ENCODE data around the gene TCP10L.
"Not testable (repeated sequence)": the region's sequence is repeated elsewhere in the genome, so short reads cannot be mapped to it uniquely, and the experiment has no call there.

The TCP10L gene, protein sequence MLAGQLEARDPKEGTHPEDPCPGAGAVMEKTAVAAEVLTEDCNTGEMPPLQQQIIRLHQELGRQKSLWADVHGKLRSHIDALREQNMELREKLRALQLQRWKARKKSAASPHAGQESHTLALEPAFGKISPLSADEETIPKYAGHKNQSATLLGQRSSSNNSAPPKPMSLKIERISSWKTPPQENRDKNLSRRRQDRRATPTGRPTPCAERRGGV

GRCh38 chr21:32585042-32585710, at the start of gene TCP10L:
Gene TCP10L (minus strand): TSS chr21:32585523. CDS start chr21:32584304, 1,219 bp downstream.
- DNase-seq (no peak), ATAC-seq (no peak)
- H3K4me3 Mint-ChIP-seq, result no peak within 1 kb of the TSS
- H3K27me3 Mint-ChIP-seq, result no peaks in the 10 kb centered on the region
- H3K9me3 Mint-ChIP-seq, result no peaks in the 10 kb centered on the region
- peak within 1 kb of the TSS in 1 of 2 donors; percentile 47 for H3K27ac Mint-ChIP-seq
- no peaks in the 10 kb centered on the region for H3K4me1 Mint-ChIP-seq

DNA sequence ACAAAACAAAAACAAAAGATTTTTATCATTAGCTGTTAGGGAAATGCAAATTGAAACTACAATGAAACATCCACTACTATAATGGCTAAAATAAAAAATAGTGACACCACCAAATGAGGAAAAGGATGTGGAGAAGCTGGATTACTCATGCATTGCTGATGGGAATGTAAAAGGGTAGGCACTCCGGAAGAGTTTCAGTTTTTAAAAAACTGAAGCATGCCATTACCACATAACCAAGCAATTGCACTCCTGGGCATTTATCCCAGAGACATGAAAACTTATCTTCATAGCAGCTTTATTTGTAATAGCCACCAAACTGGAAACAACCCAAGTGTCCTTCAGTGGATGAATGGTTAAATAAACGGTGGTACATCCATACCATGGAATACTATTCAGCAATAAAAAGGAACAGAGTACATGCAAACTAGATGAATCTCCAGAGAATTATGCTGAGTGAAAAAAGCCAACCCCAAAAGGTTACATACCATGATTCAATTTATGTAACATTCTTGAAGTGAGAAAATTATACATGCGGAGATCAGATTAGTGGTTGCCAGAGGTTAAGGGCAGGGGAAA, 41.4 kb upstream of the TCP10L start:
- Mint-ChIP-seq H3K27me3 (peaks cover 12% of the 10 kb centered on the region), H3K9me3 (no peaks in the 10 kb centered on the region)

DNA sequence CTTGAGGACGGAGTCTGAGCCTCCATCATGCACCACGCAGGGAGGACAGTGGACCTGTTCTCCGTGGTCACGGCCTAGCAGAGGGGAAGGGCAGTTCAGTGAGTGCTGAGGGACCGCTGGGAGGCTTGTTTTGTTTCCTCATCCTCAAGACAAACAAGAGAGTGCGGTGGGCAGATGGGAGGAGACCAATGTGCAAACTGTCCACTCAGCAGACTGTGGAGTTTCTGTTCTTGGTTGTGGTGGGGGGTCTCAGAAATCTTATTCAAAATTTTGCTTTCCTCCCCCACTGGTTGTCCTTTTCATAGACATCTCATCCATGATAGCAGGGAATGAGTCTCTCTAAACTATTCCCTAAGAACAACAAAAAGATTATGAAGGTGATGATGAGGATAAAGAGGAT, 32.9 kb upstream of the TCP10L start:
- not testable (repeated sequence) for H3K4me3 Mint-ChIP-seq, H3K9me3 Mint-ChIP-seq, H3K4me1 Mint-ChIP-seq, ATAC-seq, DNase-seq
- H3K27me3 Mint-ChIP-seq, result peaks cover 32% of the 10 kb centered on the region
- H3K27ac Mint-ChIP-seq, result peak overlapping the region in 1 of 2 donors; percentile 66

More for the DNA sequence above, 41.4 kb upstream of the TCP10L start:
- H3K4me1 Mint-ChIP-seq, result peaks cover 8% of the 10 kb centered on the region
- DNase-seq (no peak), ATAC-seq (no peak)
- no peak overlapping the region for H3K27ac Mint-ChIP-seq
- H3K4me3 Mint-ChIP-seq, result no peak overlapping the region

- no peaks in the 10 kb centered on the region for H3K9me3 Mint-ChIP-seq
- ATAC-seq, result no peak
- H3K27me3 Mint-ChIP-seq, result peaks cover 8% of the 10 kb centered on the region
- DNase-seq, result no peak
- no peak overlapping the region for H3K27ac Mint-ChIP-seq
- H3K4me1 Mint-ChIP-seq, result peaks cover 10% of the 10 kb centered on the region
- peak overlapping the region; percentile 94 to 100 for H3K4me3 Mint-ChIP-seq
Measured at GRCh38 chr21:32613436-32614043, 28.2 kb upstream of the TCP10L start.

- Mint-ChIP-seq H3K4me1 (peaks cover 10% of the 10 kb centered on the region), H3K27ac (peak overlapping the region; percentile 96), H3K9me3 (no peaks in the 10 kb centered on the region), H3K4me3 (peak overlapping the region; percentile 94 to 100), H3K27me3 (peaks cover 3% of the 10 kb centered on the region)
- ATAC-seq, result peak; percentile 8
- DNase-seq, result no peak
Measured at GRCh38 chr21:32612999-32613337, 27.6 kb upstream of the TCP10L start.

DNA sequence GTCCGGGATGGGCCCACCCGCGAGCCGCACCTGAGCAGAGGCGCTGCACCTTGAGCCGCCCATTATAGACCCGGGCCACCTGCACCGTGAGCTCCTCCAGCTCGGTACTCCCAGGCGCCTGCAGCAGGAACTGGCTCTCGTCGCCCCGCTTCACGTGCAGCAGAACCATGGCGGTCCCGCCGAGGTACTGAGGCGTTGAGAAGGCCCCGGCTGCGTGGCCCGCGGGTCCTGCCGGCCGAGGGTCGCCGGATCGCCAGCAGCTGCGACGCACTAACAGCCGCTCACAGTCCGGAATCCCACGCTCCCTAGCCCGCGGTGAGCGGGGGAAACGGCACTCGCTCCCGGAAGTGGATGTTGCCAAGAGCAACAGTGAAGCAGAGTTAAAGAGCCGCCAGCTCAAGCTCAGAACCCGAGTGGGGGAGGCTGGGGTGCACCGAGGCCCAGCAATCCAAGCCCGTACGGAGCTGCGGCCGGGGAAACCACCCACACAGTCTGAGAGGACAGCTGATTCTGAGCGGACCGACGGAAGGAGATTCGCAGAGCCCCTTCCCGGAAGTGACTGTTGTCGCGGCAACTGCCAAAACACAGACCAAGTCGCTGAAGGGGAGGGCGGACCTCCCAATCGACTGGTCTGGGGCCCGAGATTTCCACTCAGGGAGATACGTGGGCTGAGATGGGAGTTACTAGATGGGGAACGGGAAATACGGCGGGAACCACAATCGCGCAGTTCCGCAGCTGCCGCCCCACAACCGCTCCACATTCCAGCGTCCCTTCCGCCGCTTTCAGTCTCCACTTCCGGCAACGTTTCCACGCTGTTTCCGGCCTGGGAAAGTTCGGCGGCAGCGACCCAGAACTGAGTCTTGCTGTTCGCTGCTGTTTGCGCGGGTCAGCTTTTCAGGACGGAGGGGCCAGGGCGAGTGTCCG, 27.0 kb upstream of the TCP10L start, which contains the start of gene CFAP298:
Gene CFAP298 (minus strand): TSS at position 303 of the 924 bp plus-strand sequence. CDS start 134 bp downstream, at position 169.
- DNase-seq (peak; percentile 88 to 94), ATAC-seq (peak; percentile 98)
- Mint-ChIP-seq H3K9me3 (no peaks in the 10 kb centered on the region), H3K27me3 (no peaks in the 10 kb centered on the region), H3K27ac (peak within 1 kb of the TSS; percentile 96), H3K4me1 (peaks cover 10% of the 10 kb centered on the region), H3K4me3 (peak within 1 kb of the TSS; percentile 94 to 100)

- ATAC-seq (peak; percentile 31), DNase-seq (peak in 1 of 2 donors; percentile 43)
- no peaks in the 10 kb centered on the region for H3K9me3 Mint-ChIP-seq
- H3K4me3 Mint-ChIP-seq, result peak overlapping the region; percentile 94 to 100
- peak overlapping the region; percentile 96 for H3K27ac Mint-ChIP-seq
- peaks cover 10% of the 10 kb centered on the region for H3K4me1 Mint-ChIP-seq
- H3K27me3 Mint-ChIP-seq, result no peaks in the 10 kb centered on the region
Measured at GRCh38 chr21:32611471-32611997, 26.2 kb upstream of the TCP10L start.

- H3K4me1 Mint-ChIP-seq, result peaks cover 10% of the 10 kb centered on the region
- not testable (repeated sequence) for H3K27me3 Mint-ChIP-seq, DNase-seq, H3K27ac Mint-ChIP-seq, H3K9me3 Mint-ChIP-seq, ATAC-seq
- H3K4me3 Mint-ChIP-seq, result peak overlapping the region; percentile 56 to 67
Measured at GRCh38 chr21:32610940-32611339, 25.6 kb upstream of the TCP10L start.

DNA sequence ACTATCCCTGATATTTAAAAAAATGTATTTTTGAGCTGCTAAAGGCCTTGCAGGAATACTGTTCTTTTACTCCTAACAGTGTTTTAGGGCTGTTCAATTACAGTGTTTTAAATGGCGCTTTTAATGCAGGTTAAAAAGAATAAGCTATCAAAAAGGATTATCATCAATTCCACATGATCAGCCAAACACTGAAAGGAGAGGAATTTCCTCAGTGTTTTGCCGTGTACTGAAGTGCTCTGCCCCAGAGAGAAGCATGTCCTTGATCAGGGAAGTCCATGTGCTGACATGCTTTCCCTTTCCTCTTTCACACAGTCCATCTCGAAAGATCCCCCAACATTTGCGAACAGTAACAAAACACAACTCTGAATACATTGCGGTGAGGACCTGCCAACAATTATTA, 23.5 kb upstream of the TCP10L start:
- no peak for ATAC-seq
- Mint-ChIP-seq H3K27ac (no peak overlapping the region), H3K4me3 (no peak overlapping the region), H3K27me3 (no peaks in the 10 kb centered on the region), H3K9me3 (no peaks in the 10 kb centered on the region), H3K4me1 (peaks cover 10% of the 10 kb centered on the region)
- DNase-seq, result no peak

DNA sequence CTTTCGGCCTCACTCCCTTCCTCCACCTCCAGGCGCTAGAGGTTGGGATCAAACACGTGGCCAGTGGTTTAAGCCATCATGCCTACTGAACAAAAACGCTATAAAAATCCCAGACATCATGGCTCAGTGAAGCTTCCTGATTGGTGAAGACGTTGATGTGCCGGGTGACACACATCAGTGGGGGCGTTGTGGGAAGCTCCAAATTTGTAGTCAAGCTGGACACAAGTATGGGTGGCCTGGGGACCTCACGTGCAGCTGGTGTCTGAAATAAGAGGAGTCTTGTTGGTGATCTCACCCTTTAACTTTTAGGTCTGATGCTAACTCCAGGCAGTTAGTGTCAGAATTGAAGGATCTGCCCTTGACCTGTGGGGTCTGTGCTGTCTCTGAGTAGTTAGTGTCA, 20.1 kb upstream of the TCP10L start:
- no peak for DNase-seq
- no peak for ATAC-seq
- Mint-ChIP-seq H3K9me3 (no peaks in the 10 kb centered on the region), H3K27me3 (no peaks in the 10 kb centered on the region), H3K27ac (no peak overlapping the region), H3K4me1 (peaks cover 9% of the 10 kb centered on the region), H3K4me3 (no peak overlapping the region)

DNA sequence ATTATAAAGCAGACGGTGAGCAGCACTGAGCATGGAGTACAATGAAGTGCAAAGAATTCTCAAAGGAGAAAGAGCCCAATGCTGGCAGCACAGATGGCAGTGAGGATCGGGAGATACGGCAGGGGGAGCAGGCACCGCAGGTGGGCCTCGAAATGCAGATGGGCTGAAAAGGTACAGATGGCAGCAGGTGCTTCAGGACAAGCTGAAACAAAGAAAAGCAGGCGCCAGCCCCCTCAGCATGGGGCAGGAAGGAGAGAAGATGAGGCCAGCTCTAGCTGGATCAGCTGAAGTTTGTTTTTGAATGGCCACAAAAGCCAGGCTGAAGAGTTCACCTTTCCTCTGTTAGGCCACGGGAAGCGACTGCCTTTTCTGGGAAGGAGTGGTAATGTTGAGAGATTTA, 19.1 kb upstream of the TCP10L start:
- ATAC-seq (no peak), DNase-seq (no peak)
- Mint-ChIP-seq H3K27ac (peak overlapping the region in 1 of 2 donors; percentile 55), H3K4me1 (no peaks in the 10 kb centered on the region), H3K4me3 (no peak overlapping the region), H3K9me3 (no peaks in the 10 kb centered on the region), H3K27me3 (no peaks in the 10 kb centered on the region)

DNA sequence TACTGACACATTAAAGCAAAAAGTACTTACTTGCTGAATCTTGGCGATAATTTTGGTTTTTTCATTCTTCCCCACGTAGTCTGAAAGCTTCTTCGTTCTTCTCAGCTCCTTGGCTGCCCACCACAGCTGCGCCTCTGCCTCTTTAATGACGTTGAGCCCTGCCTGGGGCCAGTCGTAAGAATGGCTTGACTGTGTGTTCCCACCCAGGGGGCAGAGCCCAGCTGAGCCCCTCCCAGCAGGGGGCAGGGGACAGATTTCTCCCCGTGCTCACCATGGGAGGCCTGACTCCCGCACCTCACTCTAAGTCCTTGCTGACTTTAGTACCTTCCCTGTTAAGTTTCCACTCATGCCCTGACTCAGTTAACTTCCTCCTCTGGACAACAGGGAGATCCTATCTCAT, 17.8 kb upstream of the TCP10L start:
- Mint-ChIP-seq H3K27me3 (no peaks in the 10 kb centered on the region), H3K4me3 (no peak overlapping the region), H3K27ac (no peak overlapping the region)

GRCh38 chr21:32602099-32602498, 16.8 kb upstream of the TCP10L start:
- no peaks in the 10 kb centered on the region for H3K27me3 Mint-ChIP-seq
- H3K9me3 Mint-ChIP-seq, result no peaks in the 10 kb centered on the region
- DNase-seq (no peak), ATAC-seq (no peak)
- H3K4me1 Mint-ChIP-seq, result no peaks in the 10 kb centered on the region
- H3K4me3 Mint-ChIP-seq, result no peak overlapping the region
- peak overlapping the region in 1 of 2 donors; percentile 48 for H3K27ac Mint-ChIP-seq

More for the DNA sequence above, 17.8 kb upstream of the TCP10L start:
- Mint-ChIP-seq H3K4me1 (no peaks in the 10 kb centered on the region), H3K9me3 (no peaks in the 10 kb centered on the region)
- DNase-seq (no peak), ATAC-seq (no peak)

DNA sequence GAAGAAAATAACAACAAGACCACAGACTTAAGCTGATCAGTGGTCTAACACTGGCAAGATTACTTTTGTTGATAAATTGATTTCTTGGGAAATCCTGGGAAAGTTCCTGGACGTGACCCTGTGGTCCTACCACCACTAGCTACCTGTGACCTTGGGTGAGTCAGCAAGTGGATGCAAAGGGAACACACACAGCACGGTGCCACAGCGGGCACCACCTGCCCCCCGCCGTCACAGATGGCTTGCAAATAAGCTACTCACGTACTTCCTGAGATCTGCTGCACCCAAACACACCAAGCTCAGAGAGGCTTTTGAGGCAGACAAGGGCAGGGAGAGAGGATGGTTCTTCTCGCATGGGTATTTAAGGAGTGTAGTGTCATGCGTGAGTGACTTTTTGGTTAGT, 14.2 kb upstream of the TCP10L start:
- Mint-ChIP-seq H3K9me3 (no peaks in the 10 kb centered on the region), H3K27ac (peak overlapping the region; percentile 55 to 60), H3K4me3 (no peak overlapping the region), H3K4me1 (peaks cover 10% of the 10 kb centered on the region), H3K27me3 (no peaks in the 10 kb centered on the region)
- ATAC-seq, result no peak
- no peak for DNase-seq

DNA sequence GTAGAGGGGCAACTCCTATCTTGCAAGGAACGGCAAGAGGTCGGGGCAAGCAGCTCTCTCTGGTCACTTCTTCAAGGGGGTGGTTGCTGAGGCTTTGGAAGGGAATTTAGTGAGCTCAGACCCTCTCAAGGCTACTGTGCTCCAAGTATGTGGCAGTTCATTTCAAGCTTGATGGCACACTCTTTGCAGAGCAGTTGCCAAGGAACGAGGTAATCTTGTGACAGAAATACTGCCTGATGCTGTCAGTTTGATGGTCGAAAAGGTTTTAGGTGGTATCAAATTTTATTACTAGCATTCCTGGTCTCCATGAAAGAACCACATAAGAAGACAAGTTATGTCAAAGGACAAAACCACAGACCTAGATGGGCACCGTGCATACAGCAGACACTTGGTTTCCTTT, 13.8 kb upstream of the TCP10L start:
- ATAC-seq (no peak), DNase-seq (no peak)
- Mint-ChIP-seq H3K27ac (peak overlapping the region; percentile 55 to 60), H3K9me3 (no peaks in the 10 kb centered on the region), H3K4me1 (peaks cover 10% of the 10 kb centered on the region), H3K27me3 (no peaks in the 10 kb centered on the region), H3K4me3 (no peak overlapping the region)

Measured in stimulated activated naive CD8-positive, alpha-beta T cell treated with anti-CD3 and anti-CD28 coated beads, Interleukin-15, amount 100 ng/mL, for 72 hours (primary cell).